ENCODE results near the gene DRC7. TPM values are rescaled to one million over a fixed set of nuclear protein-coding genes. Genes with fewer than 3 reads are reported as not detected.

DRC7 gene
- total RNA-seq, 1 experiment from 2014 or later: 0.72 TPM

DNA sequence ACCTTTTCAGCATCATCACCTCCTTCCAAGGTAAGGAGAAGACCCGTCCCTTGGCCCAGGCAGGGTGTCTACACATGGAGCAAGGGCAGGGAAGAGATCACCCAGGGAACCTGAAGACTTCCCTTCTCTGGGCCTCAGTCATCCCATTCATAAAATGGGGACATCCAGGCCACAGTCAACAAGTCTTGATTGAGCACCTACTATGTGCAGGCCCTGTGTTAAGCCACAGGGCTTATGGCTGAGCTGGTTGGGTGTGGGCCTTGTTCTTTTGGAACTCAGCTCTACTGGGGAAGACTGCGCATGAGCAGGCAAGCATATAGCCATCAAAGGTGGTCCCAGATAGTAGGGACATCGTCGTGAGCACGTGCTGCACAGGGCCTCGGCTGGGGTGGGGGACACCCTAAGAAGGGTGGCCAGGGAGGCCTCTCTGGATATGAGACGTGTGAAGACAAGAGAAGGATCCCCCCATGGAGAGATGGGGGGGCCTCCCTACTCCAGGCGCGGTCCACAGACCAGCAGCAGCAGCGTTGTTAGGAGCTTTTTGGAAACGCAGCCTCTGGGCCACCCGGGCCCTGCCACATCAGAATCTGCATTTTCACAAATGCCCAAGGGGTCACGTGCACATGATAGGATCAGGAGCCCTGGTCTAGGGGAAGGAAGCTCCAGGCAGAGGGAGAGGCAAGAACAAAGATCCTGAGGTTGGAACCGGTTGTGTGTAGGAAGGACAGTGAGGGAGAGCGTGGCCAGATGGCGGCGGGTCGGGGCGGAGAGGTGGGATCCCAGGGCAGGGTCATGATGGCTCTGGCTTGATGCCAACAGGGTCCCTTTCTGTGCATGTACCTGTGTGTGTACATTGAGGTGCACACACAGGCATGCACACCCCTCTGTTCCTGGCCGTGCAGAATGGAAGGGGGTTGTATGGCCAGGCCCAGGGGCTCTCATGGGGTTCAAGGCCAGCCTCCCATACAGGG lies 32.4 kb upstream of the DRC7 start:
- no peaks in the 10 kb centered on the region for H3K79me1 ChIP-seq (ENCODE audit: insufficient read depth, low read depth, low read length, poor library complexity, severe bottlenecking)
- H3K14ac ChIP-seq (ENCODE audit: insufficient read depth, low read length): no peak overlapping the region
- no peak for DNase-seq
- H4K5ac ChIP-seq (ENCODE audit: insufficient read length, low read depth, low read length): no peak overlapping the region
- H2BK5ac ChIP-seq (ENCODE audit: insufficient read length, low read length): no peak overlapping the region
- H2BK12ac ChIP-seq (ENCODE audit: insufficient read length, low read depth, low read length): no peak overlapping the region
- no peaks in the 10 kb centered on the region for H3K23me2 ChIP-seq (ENCODE audit: insufficient read length, low read depth, low read length, poor library complexity, severe bottlenecking)
- Mint-ChIP-seq H3K27me3 (ENCODE audit: low read depth) (no peaks in the 10 kb centered on the region; the same call in 1 of the 2 replicates), H3K9me3 (no peaks in the 10 kb centered on the region), H3K4me3 (no peak overlapping the region), H3K4me1 (peaks cover 0 to 3% of the 10 kb centered on the region in 2 experiments; a peak in 1 of 4 replicates), H3K36me3 (ENCODE audit: insufficient read depth in 1 of 3, low read depth in 3 of 3) (no peaks in the 10 kb centered on the region), H3K27ac (peak overlapping the region in 2 of 3 experiments; percentile 23 to 93; a peak in 2 of 7 replicates)
- no CpG with 5 or more reads among the region's 20 CpGs for WGBS (ENCODE audit: extremely low coverage, insufficient read length, low lambda C conversion rate)
- no peak overlapping the region for H3K9ac ChIP-seq (ENCODE audit: extremely low read depth, insufficient read length, low read length)
- H3K79me2 ChIP-seq (ENCODE audit: insufficient read depth, low read length): no peaks in the 10 kb centered on the region
- H3K4me2 ChIP-seq (ENCODE audit: insufficient read depth, insufficient read length, low read length): no peak overlapping the region
- no peak overlapping the region for H3K4ac ChIP-seq (ENCODE audit: low read depth, low read length)
- 0 out of 2 replicates have a peak, but pooled peaks cover 1% of the 10 kb centered on the region for H3K27me3 ChIP-seq (ENCODE audit: insufficient read depth, low read length)
- H2BK15ac ChIP-seq (ENCODE audit: low read depth, low read length): no peak overlapping the region
- H3K56ac ChIP-seq (ENCODE audit: insufficient read length, low read depth, low read length): no peak overlapping the region
- no peak overlapping the region for H4K91ac ChIP-seq (ENCODE audit: insufficient read length, low read depth, low read length)
- H2AK5ac ChIP-seq (ENCODE audit: insufficient read length, low read length): no peak overlapping the region
- no peaks in the 10 kb centered on the region for H3K9me3 ChIP-seq (ENCODE audit: control insufficient read depth, low read depth, low read length)
- H4K20me1 ChIP-seq (ENCODE audit: control insufficient read depth, insufficient read depth, insufficient read length): no peaks in the 10 kb centered on the region
- H4K8ac ChIP-seq (replicated peaks; ENCODE audit: insufficient read length, low read depth, low read length): no peak overlapping the region
- no peak overlapping the region for H3K18ac ChIP-seq (ENCODE audit: insufficient read length, low read depth, low read length)
- H3K27ac ChIP-seq (ENCODE audit: insufficient read length, low read depth, low read length): no peak overlapping the region
- no peak overlapping the region for H2BK120ac ChIP-seq (ENCODE audit: low read depth, low read length, poor library complexity, severe bottlenecking)
- H2BK20ac ChIP-seq (ENCODE audit: low read depth, low read length, poor library complexity, severe bottlenecking): no peak overlapping the region
- no peaks in the 10 kb centered on the region for H3K4me1 ChIP-seq (ENCODE audit: insufficient read depth, low read length)
- H3K23ac ChIP-seq (ENCODE audit: insufficient read length, low read depth, low read length): no peak overlapping the region
- H2AFZ ChIP-seq (ENCODE audit: low read length): no peak overlapping the region
- TF ChIP-seq, protein P1, sequence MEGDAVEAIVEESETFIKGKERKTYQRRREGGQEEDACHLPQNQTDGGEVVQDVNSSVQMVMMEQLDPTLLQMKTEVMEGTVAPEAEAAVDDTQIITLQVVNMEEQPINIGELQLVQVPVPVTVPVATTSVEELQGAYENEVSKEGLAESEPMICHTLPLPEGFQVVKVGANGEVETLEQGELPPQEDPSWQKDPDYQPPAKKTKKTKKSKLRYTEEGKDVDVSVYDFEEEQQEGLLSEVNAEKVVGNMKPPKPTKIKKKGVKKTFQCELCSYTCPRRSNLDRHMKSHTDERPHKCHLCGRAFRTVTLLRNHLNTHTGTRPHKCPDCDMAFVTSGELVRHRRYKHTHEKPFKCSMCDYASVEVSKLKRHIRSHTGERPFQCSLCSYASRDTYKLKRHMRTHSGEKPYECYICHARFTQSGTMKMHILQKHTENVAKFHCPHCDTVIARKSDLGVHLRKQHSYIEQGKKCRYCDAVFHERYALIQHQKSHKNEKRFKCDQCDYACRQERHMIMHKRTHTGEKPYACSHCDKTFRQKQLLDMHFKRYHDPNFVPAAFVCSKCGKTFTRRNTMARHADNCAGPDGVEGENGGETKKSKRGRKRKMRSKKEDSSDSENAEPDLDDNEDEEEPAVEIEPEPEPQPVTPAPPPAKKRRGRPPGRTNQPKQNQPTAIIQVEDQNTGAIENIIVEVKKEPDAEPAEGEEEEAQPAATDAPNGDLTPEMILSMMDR (conservative IDR thresholded peaks at IDR 0.05): no peak
- no peak overlapping the region for H3T11ph ChIP-seq (ENCODE audit: low read length)
